H9 (cell line): ENCODE data around the gene GAREM2. TPM values are rescaled to one million over a fixed set of nuclear protein-coding genes. Genes with fewer than 3 reads are reported as not detected.

ENCODE experiments used
- DNase-seq: peaks from one replicate; pipeline ENCODE4 v3.0.0-alpha.2; 2017
- H2AFZ ChIP-seq: one replicate; pipeline ENCODE4 v1.6.1; 2013; ENCODE audit warnings: mild to moderate bottlenecking, low read length, control low read depth, moderate library complexity
- H2AK5ac ChIP-seq: 2 replicates; pipeline ENCODE4 v1.6.1; 2013; ENCODE audit warnings: low read length, control low read depth, mixed read lengths; ENCODE audit not compliant: insufficient read length
- H2BK120ac ChIP-seq: one replicate; pipeline ENCODE4 v1.6.1; 2013; ENCODE audit warnings: low read depth, mild to moderate bottlenecking, low read length, control low read depth, inconsistent platforms; ENCODE audit not compliant: poor library complexity, severe bottlenecking
- H2BK12ac ChIP-seq: 2 replicates; pipeline ENCODE4 v1.6.1; 2013; ENCODE audit warnings: low read length, control low read depth, mixed read lengths, low read depth; ENCODE audit not compliant: insufficient read length
- H2BK15ac ChIP-seq: 2 replicates; pipeline ENCODE4 v1.6.1; 2013; ENCODE audit warnings: low read depth, low read length, control low read depth
- H2BK20ac ChIP-seq: one replicate; pipeline ENCODE4 v1.6.1; 2013; ENCODE audit warnings: low read depth, mild to moderate bottlenecking, low read length, control low read depth, inconsistent platforms; ENCODE audit not compliant: poor library complexity, severe bottlenecking
- H2BK5ac ChIP-seq: 2 replicates; pipeline ENCODE4 v1.6.1; 2013; ENCODE audit warnings: low read length, control low read depth, mixed read lengths; ENCODE audit not compliant: insufficient read length
- H3K14ac ChIP-seq: 2 replicates; pipeline ENCODE4 v1.6.1; 2013; ENCODE audit warnings: low read length, control low read depth; ENCODE audit not compliant: insufficient read depth
- H3K18ac ChIP-seq: 2 replicates; pipeline ENCODE4 v1.6.1; 2013; ENCODE audit warnings: low read depth, mild to moderate bottlenecking, mixed read lengths, low read length, control low read depth; ENCODE audit not compliant: insufficient read length
- H3K23ac ChIP-seq: 2 replicates; pipeline ENCODE4 v1.6.1; 2013; ENCODE audit warnings: low read length, control low read depth, mixed read lengths, low read depth; ENCODE audit not compliant: insufficient read length
- H3K23me2 ChIP-seq: 2 replicates; pipeline ENCODE4 v1.6.1; 2013; ENCODE audit warnings: low read depth, mild to moderate bottlenecking, mixed read lengths, low read length, control low read depth; ENCODE audit not compliant: insufficient read length, poor library complexity, severe bottlenecking
- H3K27ac ChIP-seq: 2 replicates; pipeline ENCODE4 v1.5.1; 2013; ENCODE audit warnings: low read length, control low read depth, mixed read lengths, low read depth; ENCODE audit not compliant: insufficient read length
- H3K27me3 ChIP-seq: 2 replicates; pipeline ENCODE4 v1.6.1; 2013; ENCODE audit warnings: low read length, control low read depth, inconsistent platforms; ENCODE audit not compliant: insufficient read depth
- H3K4ac ChIP-seq: 2 replicates; pipeline ENCODE4 v1.6.1; 2013; ENCODE audit warnings: low read depth, mild to moderate bottlenecking, control low read depth, inconsistent platforms, low read length, moderate library complexity
- H3K4me1 ChIP-seq: 2 replicates; pipeline ENCODE4 v1.6.1; 2013; ENCODE audit warnings: low read length, control low read depth, inconsistent platforms; ENCODE audit not compliant: insufficient read depth
- H3K4me2 ChIP-seq: 2 replicates; pipeline ENCODE4 v1.6.1; 2013; ENCODE audit warnings: low read length, control low read depth, mixed read lengths; ENCODE audit not compliant: insufficient read length, insufficient read depth
- H3K56ac ChIP-seq: 2 replicates; pipeline ENCODE4 v1.6.1; 2013; ENCODE audit warnings: low read depth, mild to moderate bottlenecking, mixed read lengths, low read length, control low read depth; ENCODE audit not compliant: insufficient read length
- H3K79me1 ChIP-seq: 2 replicates; pipeline ENCODE4 v1.6.1; 2013; ENCODE audit warnings: low read depth, mild to moderate bottlenecking, moderate library complexity, low read length, control low read depth, inconsistent platforms; ENCODE audit not compliant: insufficient read depth, poor library complexity, severe bottlenecking
- H3K79me2 ChIP-seq: 2 replicates; pipeline ENCODE4 v1.6.1; 2013; ENCODE audit warnings: low read length, control low read depth, inconsistent platforms; ENCODE audit not compliant: insufficient read depth
- H3K9ac ChIP-seq: 2 replicates; pipeline ENCODE4 v1.6.1; 2013; ENCODE audit warnings: low read length, control low read depth, mixed read lengths; ENCODE audit not compliant: insufficient read length; ENCODE audit errors: extremely low read depth
- H3K9me3 ChIP-seq: one replicate; pipeline ENCODE4 v1.6.1; 2013; ENCODE audit warnings: low read depth, low read length, inconsistent platforms; ENCODE audit not compliant: control insufficient read depth
- H3T11ph ChIP-seq: one replicate; pipeline ENCODE4 v1.6.1; 2013; ENCODE audit warnings: mild to moderate bottlenecking, low read length, control low read depth, inconsistent platforms
- H4K20me1 ChIP-seq: one replicate; pipeline ENCODE4 v1.6.1; 2013; ENCODE audit not compliant: control insufficient read depth, insufficient read length, insufficient read depth
- H4K5ac ChIP-seq: 2 replicates; pipeline ENCODE4 v1.6.1; 2013; ENCODE audit warnings: low read depth, mild to moderate bottlenecking, mixed read lengths, low read length, control low read depth; ENCODE audit not compliant: insufficient read length
- H4K8ac ChIP-seq: replicated peaks from 2 replicates; pipeline ENCODE4 v1.6.1; 2013; ENCODE audit warnings: low read length, control low read depth, mixed read lengths, low read depth; ENCODE audit not compliant: insufficient read length
- H4K91ac ChIP-seq: 2 replicates; pipeline ENCODE4 v1.6.1; 2013; ENCODE audit warnings: low read depth, mild to moderate bottlenecking, moderate library complexity, mixed read lengths, low read length, control low read depth; ENCODE audit not compliant: insufficient read length
- H3K27ac Mint-ChIP-seq, 3 experiments: 2 replicates in 2 of 3; 3 replicates in 1 of 3; pipeline ENCODE4 v1.8.0; 2020 to 2021; ENCODE audit warnings: mixed read lengths in 3 of 3, mild to moderate bottlenecking in 1 of 3, moderate library complexity in 1 of 3
- H3K27me3 Mint-ChIP-seq: 2 replicates; pipeline ENCODE4 v1.8.0; 2021; ENCODE audit warnings: low read depth, mild to moderate bottlenecking, moderate library complexity, mixed read lengths
- H3K36me3 Mint-ChIP-seq, 3 experiments: 2 replicates in 2 of 3; 3 replicates in 1 of 3; pipeline ENCODE4 v1.8.0; 2020 to 2021; ENCODE audit warnings: low read depth in 3 of 3, mixed read lengths in 3 of 3; ENCODE audit not compliant: insufficient read depth in 1 of 3
- H3K4me1 Mint-ChIP-seq, 2 experiments: 2 replicates each; pipeline ENCODE4 v1.8.0; 2020; ENCODE audit warnings: mixed read lengths in 2 of 2
- H3K4me3 Mint-ChIP-seq, 2 experiments: 2 replicates in 1 of 2; 3 replicates in 1 of 2; pipeline ENCODE4 v1.8.0; 2020 to 2021; ENCODE audit warnings: mild to moderate bottlenecking in 2 of 2, mixed read lengths in 2 of 2, moderate library complexity in 1 of 2
- H3K9me3 Mint-ChIP-seq, 2 experiments: 2 replicates in 1 of 2; 3 replicates in 1 of 2; pipeline ENCODE4 v1.8.0; 2020; ENCODE audit warnings: mild to moderate bottlenecking in 2 of 2, mixed read lengths in 2 of 2, moderate library complexity in 1 of 2
- WGBS: extraction: QIAGEN DNeasy Blood & Tissue Kit; methylation state at CpG from one replicate; pipeline ENCODE4 v1.1.7; 2013; ENCODE audit warnings: missing lambda C conversion rate, low lambda C conversion rate, mixed read lengths; ENCODE audit not compliant: insufficient read length; ENCODE audit errors: extremely low coverage; 5-methylcytosine and 5-hydroxymethylcytosine counted together
- total RNA-seq: library from RNA; stranded (reverse); gene quantifications from 2 replicates; pipeline ENCODE4 v1.2.1, GENCODE V29; 2021
- TF ChIP-seq, protein P1 (sequence below): fragments of 200-600 bp; sonication (generic); conservative IDR thresholded peaks from 3 replicates; pipeline ENCODE4 v1.8.0; 2021; ENCODE audit warnings: antibody characterized with exemption, mild to moderate bottlenecking

The GAREM2 gene
- total RNA-seq, 1 experiment from 2014 or later: 14.4 TPM

DNA sequence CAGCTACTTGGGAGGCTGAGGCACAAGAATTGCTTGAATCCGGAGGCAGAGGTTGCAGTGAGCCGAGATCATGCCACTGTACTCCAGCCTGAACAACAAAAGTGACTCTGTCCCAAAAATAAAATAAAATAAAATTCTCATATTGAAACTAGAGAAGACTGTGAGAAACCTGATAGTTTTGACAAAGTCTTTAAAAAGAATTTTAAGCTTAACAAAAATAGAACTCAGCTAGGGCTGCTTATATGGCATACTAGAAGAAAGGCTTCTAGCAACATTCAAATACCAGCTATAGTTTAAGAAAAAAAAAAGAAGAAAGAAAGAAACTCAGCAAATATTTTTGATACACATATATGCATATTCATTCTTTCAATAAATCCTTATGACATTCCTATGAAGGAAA lies 57.9 kb downstream of the GAREM2 start:
- peaks cover 61 to 86% (median 73%) of the 10 kb centered on the region in 3 experiments for H3K36me3 Mint-ChIP-seq

More for the DNA sequence above, 57.9 kb downstream of the GAREM2 start:
- H3K56ac ChIP-seq: no peak overlapping the region
- DNase-seq: no peak
- H4K8ac ChIP-seq: no peak overlapping the region
- H4K20me1 ChIP-seq: no peaks in the 10 kb centered on the region
- no peak overlapping the region for H3K27ac ChIP-seq
- H3K4me3 Mint-ChIP-seq: no peak overlapping the region
- no peak overlapping the region for H4K5ac ChIP-seq
- H3K4me1 ChIP-seq: no peaks in the 10 kb centered on the region
- H3K9ac ChIP-seq: no peak overlapping the region
- H3K9me3 Mint-ChIP-seq: peaks cover 2 to 9% of the 10 kb centered on the region in 2 experiments; a peak in 4 of 5 replicates
- no peak overlapping the region for H3K14ac ChIP-seq
- TF ChIP-seq, protein P1, sequence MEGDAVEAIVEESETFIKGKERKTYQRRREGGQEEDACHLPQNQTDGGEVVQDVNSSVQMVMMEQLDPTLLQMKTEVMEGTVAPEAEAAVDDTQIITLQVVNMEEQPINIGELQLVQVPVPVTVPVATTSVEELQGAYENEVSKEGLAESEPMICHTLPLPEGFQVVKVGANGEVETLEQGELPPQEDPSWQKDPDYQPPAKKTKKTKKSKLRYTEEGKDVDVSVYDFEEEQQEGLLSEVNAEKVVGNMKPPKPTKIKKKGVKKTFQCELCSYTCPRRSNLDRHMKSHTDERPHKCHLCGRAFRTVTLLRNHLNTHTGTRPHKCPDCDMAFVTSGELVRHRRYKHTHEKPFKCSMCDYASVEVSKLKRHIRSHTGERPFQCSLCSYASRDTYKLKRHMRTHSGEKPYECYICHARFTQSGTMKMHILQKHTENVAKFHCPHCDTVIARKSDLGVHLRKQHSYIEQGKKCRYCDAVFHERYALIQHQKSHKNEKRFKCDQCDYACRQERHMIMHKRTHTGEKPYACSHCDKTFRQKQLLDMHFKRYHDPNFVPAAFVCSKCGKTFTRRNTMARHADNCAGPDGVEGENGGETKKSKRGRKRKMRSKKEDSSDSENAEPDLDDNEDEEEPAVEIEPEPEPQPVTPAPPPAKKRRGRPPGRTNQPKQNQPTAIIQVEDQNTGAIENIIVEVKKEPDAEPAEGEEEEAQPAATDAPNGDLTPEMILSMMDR: no peak
- no peak overlapping the region for H3K27ac Mint-ChIP-seq
- H3K79me2 ChIP-seq: no peaks in the 10 kb centered on the region
- H2AK5ac ChIP-seq: no peak overlapping the region
- no peak overlapping the region for H3T11ph ChIP-seq
- no peak overlapping the region for H2BK15ac ChIP-seq
- no peaks in the 10 kb centered on the region for H3K4me1 Mint-ChIP-seq
- no peak overlapping the region for H2BK20ac ChIP-seq
- H3K23me2 ChIP-seq: no peaks in the 10 kb centered on the region
- no peaks in the 10 kb centered on the region for H3K27me3 ChIP-seq
- H4K91ac ChIP-seq: no peak overlapping the region
- no peaks in the 10 kb centered on the region for H3K9me3 ChIP-seq
- H3K18ac ChIP-seq: no peak overlapping the region
- H3K79me1 ChIP-seq: no peaks in the 10 kb centered on the region
- no peak overlapping the region for H2BK5ac ChIP-seq
- no peak overlapping the region for H3K23ac ChIP-seq
- WGBS: no CpG with 5 or more reads among the region's 2 CpGs
- H3K27me3 Mint-ChIP-seq: no peaks in the 10 kb centered on the region
- H3K4ac ChIP-seq: no peak overlapping the region
- H2BK120ac ChIP-seq: no peak overlapping the region
- no peak overlapping the region for H3K4me2 ChIP-seq
- H2BK12ac ChIP-seq: no peak overlapping the region
- H2AFZ ChIP-seq: no peak overlapping the region
